ENCODE data around the gene GPATCH2. TPM values are rescaled to one million over a fixed set of nuclear protein-coding genes. Genes with fewer than 3 reads are reported as not detected.

Gene GPATCH2
- total RNA-seq, 2 experiments from 2014 or later, result 9.2 to 9.5 TPM

- Mint-ChIP-seq H3K4me1 (no peaks in the 10 kb centered on the region), H3K4me3 (no peak overlapping the region), H3K9me3 (no peaks in the 10 kb centered on the region), H3K27ac (no peak overlapping the region), H3K36me3 (ENCODE audit: low read depth) (no peaks in the 10 kb centered on the region), H3K27me3 (no peaks in the 10 kb centered on the region)
- ChIA-PET POLR2A (no interaction called here), CTCF (no interaction called here)
- no peak for DNase-seq
These were observed 66.1 kb downstream of the GPATCH2 start for GRCh38 chr1:217564833-217565232.

DNA sequence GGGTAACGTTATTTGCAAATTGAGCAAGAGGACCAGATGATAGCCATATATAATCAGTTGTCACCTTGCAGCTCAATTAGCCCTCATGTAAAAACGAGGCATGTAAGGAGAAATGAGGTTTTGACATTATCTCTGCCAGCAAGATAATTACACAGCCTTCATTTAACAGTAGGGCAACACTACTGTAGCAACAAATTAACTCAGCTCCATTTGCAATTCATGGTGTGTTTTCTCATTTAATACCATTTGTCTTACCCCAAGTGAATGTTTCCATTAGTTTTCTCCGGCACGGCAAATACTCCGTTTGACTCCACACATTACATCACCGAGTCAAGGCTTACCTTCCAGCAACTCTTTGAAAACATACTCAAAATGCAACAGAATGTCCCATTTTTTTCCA lies 66.7 kb downstream of the GPATCH2 start:
- H3K27ac Mint-ChIP-seq, result no peak overlapping the region
- H3K27me3 Mint-ChIP-seq, result no peaks in the 10 kb centered on the region
- CTCF ChIA-PET, result no interaction called here

GRCh38 chr1:217563179-217563578 lies 67.7 kb downstream of the GPATCH2 start:
- POLR2A ChIA-PET, result no interaction called here
- Mint-ChIP-seq H3K36me3 (ENCODE audit: low read depth) (no peaks in the 10 kb centered on the region), H3K27me3 (no peaks in the 10 kb centered on the region)

More for the DNA sequence above, 66.7 kb downstream of the GPATCH2 start:
- no peak overlapping the region for H3K4me3 Mint-ChIP-seq
- no peak for DNase-seq
- H3K4me1 Mint-ChIP-seq, result no peaks in the 10 kb centered on the region
- no peaks in the 10 kb centered on the region for H3K36me3 Mint-ChIP-seq (ENCODE audit: low read depth)
- no peaks in the 10 kb centered on the region for H3K9me3 Mint-ChIP-seq
- POLR2A ChIA-PET, result no interaction called here

DNA sequence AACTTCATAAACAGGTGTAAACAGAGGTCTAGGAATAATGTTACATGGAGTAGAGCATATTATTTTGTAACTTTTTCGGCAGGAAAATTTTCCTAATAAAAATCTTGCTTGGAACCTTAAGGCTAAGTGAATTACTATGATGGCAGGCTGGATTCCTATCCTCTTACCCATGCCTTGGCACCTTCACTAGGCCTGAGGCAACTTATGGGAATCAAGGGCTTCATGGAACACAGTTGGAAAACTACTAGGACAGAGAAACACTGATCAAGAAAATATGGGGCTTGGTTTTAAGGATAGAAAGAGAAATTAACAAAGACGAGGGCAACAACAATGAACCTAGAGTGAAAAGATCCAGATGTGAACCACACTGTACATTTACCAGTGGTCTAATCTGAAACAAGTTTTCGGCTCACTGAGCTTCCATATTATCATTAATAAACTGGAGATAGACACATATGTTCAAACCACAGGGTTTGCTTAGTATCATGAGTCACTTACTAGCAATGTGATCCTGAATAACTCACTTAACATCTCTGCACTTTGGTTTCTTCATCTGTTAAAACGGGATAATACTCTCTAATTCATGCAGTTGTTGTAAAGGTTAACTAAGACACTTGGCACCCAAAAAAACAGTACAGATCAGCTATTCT lies 68.5 kb downstream of the GPATCH2 start:
- no peaks in the 10 kb centered on the region for H3K9me3 Mint-ChIP-seq
- no peaks in the 10 kb centered on the region for H3K36me3 Mint-ChIP-seq (ENCODE audit: low read depth)
- no peak overlapping the region for H3K4me3 Mint-ChIP-seq
- POLR2A ChIA-PET, result no interaction called here
- no peak overlapping the region for H3K27ac Mint-ChIP-seq
- no peaks in the 10 kb centered on the region for H3K27me3 Mint-ChIP-seq
- CTCF ChIA-PET, result no interaction called here
- no peaks in the 10 kb centered on the region for H3K4me1 Mint-ChIP-seq
- no peak for DNase-seq

More at GRCh38 chr1:217563179-217563578, 67.7 kb downstream of the GPATCH2 start:
- CTCF ChIA-PET, result no interaction called here
- no peak for DNase-seq
- no peak overlapping the region for H3K4me3 Mint-ChIP-seq
- no peaks in the 10 kb centered on the region for H3K9me3 Mint-ChIP-seq
- no peak overlapping the region for H3K27ac Mint-ChIP-seq
- no peaks in the 10 kb centered on the region for H3K4me1 Mint-ChIP-seq

DNA sequence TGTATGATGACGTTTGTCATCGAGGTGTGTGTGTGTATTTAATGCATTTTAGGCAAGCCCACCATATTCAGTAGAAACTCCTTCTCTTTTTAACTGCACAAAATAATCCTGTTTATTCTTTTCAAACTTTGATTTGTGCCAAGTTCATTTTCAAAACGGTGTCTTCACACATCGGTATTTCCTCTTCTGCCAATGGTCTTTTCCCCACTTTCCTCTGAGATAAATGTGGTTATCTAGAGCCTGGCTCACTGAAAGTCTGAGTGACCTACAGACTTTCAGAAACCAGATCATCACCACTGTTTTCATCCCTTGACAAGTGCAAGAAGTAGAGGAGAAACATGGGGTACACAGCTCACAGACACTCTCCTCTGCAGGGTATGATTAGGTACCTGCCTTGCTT lies 69.4 kb downstream of the GPATCH2 start:
- Mint-ChIP-seq H3K36me3 (ENCODE audit: low read depth) (no peaks in the 10 kb centered on the region), H3K4me1 (no peaks in the 10 kb centered on the region), H3K4me3 (no peak overlapping the region), H3K27me3 (no peaks in the 10 kb centered on the region), H3K27ac (no peak overlapping the region), H3K9me3 (no peaks in the 10 kb centered on the region)
- POLR2A ChIA-PET, result no interaction called here
- CTCF ChIA-PET, result no interaction called here
- DNase-seq, result no peak

DNA sequence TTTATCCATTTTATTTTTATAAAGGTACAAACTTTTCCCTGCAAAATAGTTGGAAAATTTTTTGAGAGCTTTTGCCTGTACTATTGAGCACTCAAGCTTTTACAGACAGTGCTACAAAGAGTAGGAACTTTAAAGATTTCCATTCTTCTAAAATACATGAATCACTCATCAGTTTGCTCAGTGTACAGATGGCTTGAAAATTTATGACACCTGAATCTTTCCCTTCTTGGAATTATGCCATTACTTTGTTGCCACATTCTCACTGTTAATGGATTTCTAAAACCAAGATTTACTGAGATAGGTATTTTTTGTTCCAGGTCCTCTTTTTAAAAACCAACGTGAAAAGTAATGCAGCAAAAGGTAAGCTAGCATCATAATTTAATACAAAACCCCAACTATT lies 76.0 kb downstream of the GPATCH2 start:
- POLR2A ChIA-PET, result no interaction called here
- H3K4me1 Mint-ChIP-seq, result no peaks in the 10 kb centered on the region

DNA sequence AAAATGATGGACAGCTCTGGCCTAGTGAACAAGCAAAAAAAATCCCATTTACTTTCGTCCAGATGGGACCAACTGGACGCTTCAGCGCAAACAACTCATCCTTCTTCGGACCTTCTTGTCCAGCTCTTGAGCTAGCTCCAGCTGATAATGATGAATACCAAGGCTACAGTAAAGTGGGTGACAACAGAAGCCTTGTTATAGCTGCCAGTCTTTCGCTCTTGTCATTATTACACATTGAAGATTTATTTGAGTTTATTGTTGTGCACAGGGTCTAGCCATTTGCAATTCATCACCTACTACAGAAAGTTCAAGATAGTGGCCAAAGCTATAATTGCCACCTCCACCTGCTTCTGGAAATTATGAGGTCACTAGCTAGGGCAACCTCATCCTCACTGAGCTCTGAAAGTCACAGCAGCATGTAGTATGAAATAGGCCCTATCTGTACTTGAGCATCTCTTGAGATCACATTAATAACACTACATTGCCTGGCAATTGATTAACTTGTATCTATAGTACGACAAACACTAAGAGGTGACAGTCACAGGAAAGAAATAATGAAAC lies 76.9 kb downstream of the GPATCH2 start:
- H3K4me1 Mint-ChIP-seq, result no peaks in the 10 kb centered on the region
- CTCF ChIA-PET, result interaction anchor here (0.6 kb wide), 1 partner anchor 265 kb away, joined by 3 read pairs; no protein-coding TSS in a partner anchor
- no peak for DNase-seq
- H3K27me3 Mint-ChIP-seq, result no peaks in the 10 kb centered on the region
- H3K4me3 Mint-ChIP-seq, result no peak overlapping the region
- H3K9me3 Mint-ChIP-seq, result peaks cover 2% of the 10 kb centered on the region
- H3K27ac Mint-ChIP-seq, result no peak overlapping the region
- POLR2A ChIA-PET, result no interaction called here
- H3K36me3 Mint-ChIP-seq (ENCODE audit: low read depth), result no peaks in the 10 kb centered on the region

More for the DNA sequence above, 76.0 kb downstream of the GPATCH2 start:
- DNase-seq, result no peak
- Mint-ChIP-seq H3K27me3 (no peaks in the 10 kb centered on the region), H3K36me3 (ENCODE audit: low read depth) (no peaks in the 10 kb centered on the region), H3K4me3 (no peak overlapping the region), H3K9me3 (no peaks in the 10 kb centered on the region), H3K27ac (no peak overlapping the region)
- CTCF ChIA-PET, result interaction anchor here (0.5 kb wide), 1 partner anchor 382 kb away, joined by 3 read pairs; no protein-coding TSS in a partner anchor

GRCh38 chr1:217552339-217552951 lies 78.4 kb downstream of the GPATCH2 start:
- Mint-ChIP-seq H3K4me1 (no peaks in the 10 kb centered on the region), H3K27ac (no peak overlapping the region), H3K4me3 (no peak overlapping the region), H3K9me3 (peaks cover 11% of the 10 kb centered on the region), H3K36me3 (ENCODE audit: low read depth) (peaks cover 5% of the 10 kb centered on the region), H3K27me3 (no peaks in the 10 kb centered on the region)
- ChIA-PET CTCF (no interaction called here), POLR2A (no interaction called here)
- no peak for DNase-seq

GRCh38 chr1:217542837-217543236 lies 88.1 kb downstream of the GPATCH2 start:
- no peak for DNase-seq
- H3K27me3 Mint-ChIP-seq, result no peaks in the 10 kb centered on the region
- no peak overlapping the region for H3K4me3 Mint-ChIP-seq
- H3K4me1 Mint-ChIP-seq, result no peaks in the 10 kb centered on the region
- H3K36me3 Mint-ChIP-seq (ENCODE audit: low read depth), result peaks cover under 1% of the 10 kb centered on the region
- CTCF ChIA-PET, result interaction anchor here (0.6 kb wide), 1 partner anchor 10 kb away, joined by 4 read pairs; no protein-coding TSS in a partner anchor
- POLR2A ChIA-PET, result no interaction called here
- H3K9me3 Mint-ChIP-seq, result peaks cover 7% of the 10 kb centered on the region
- no peak overlapping the region for H3K27ac Mint-ChIP-seq

DNA sequence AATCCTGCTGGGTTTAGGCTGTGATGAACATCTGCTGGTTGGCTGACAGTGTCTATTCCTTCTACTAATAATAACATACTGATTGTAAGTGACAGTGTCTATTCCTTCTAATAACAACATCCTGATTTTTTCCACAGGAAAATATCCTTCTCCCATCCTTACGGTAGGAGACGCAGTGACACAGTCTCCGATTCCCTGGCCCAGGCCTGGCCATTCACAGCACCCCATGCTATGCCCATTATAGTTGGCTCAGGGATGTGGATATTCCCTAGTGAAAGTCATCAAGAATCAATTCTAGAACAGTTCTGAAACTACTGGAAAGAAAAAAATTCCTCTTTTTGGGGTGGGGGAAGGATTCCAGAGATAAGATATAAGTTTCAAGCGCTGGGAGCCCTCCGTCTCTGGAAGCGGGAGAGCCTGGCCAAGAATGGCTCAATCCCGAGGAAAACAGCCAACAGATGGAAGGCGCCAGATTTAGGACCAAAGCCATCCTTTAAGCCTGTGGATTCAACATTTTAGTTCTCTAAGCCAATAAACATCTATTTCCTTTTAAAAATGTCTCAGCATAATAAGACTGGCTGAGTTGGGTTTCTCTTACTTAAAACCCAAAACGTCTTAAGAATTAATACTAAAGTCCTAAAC lies 88.6 kb downstream of the GPATCH2 start:
- CTCF ChIA-PET, result no interaction called here
- no peaks in the 10 kb centered on the region for H3K27me3 Mint-ChIP-seq
- no peak overlapping the region for H3K27ac Mint-ChIP-seq
- H3K9me3 Mint-ChIP-seq, result peaks cover 3% of the 10 kb centered on the region
- no peaks in the 10 kb centered on the region for H3K4me1 Mint-ChIP-seq
- no peak overlapping the region for H3K4me3 Mint-ChIP-seq
- H3K36me3 Mint-ChIP-seq (ENCODE audit: low read depth), result no peaks in the 10 kb centered on the region
- DNase-seq, result no peak
- POLR2A ChIA-PET, result no interaction called here

DNA sequence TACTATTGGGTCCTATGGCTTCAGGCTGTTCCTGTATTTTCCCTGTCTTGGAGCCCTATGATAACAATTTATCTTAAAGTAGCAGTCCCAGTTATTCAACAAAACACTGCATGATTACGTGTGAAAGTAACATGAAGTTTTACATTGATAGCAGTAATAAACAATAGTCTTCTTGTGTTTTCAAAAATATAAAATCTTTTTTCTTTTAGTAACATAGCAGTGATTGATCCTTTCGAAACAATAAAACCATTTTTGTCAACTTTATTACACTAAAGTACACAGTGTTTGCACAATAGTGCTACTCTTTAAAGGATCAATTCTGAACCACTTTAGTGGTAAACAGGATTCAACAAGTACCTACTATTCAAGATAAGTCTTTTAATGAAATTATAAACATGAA lies 90.6 kb downstream of the GPATCH2 start:
- Mint-ChIP-seq H3K9me3 (no peaks in the 10 kb centered on the region), H3K36me3 (ENCODE audit: low read depth) (no peaks in the 10 kb centered on the region), H3K27ac (no peak overlapping the region), H3K4me1 (no peaks in the 10 kb centered on the region), H3K27me3 (no peaks in the 10 kb centered on the region), H3K4me3 (no peak overlapping the region)
- CTCF ChIA-PET, result no interaction called here
- POLR2A ChIA-PET, result no interaction called here
- DNase-seq, result no peak

DNA sequence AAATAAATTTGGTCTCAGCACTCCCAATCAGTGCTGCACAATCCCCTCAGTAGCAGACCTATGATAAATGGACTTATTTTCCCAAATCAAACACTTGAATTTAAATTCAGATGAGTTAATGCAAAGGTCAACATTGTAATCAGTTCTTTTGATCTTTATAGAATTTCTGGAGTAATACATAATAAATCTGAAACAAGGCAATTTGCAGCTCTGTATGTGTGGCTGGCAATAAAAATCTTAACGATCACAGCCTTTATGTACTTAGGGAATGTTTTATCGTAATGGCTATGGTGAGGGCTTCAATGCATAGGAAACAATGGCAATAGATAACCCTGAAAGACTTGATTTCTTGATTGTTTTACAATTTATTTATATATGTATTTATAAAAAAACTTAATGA lies 91.4 kb downstream of the GPATCH2 start:
- no peaks in the 10 kb centered on the region for H3K9me3 Mint-ChIP-seq
- no peak overlapping the region for H3K4me3 Mint-ChIP-seq
- DNase-seq, result no peak
- H3K27ac Mint-ChIP-seq, result no peak overlapping the region
- POLR2A ChIA-PET, result no interaction called here
- H3K36me3 Mint-ChIP-seq (ENCODE audit: low read depth), result no peaks in the 10 kb centered on the region
- no peaks in the 10 kb centered on the region for H3K4me1 Mint-ChIP-seq
- CTCF ChIA-PET, result no interaction called here
- no peaks in the 10 kb centered on the region for H3K27me3 Mint-ChIP-seq

GRCh38 chr1:217535601-217536377 lies 95.1 kb downstream of the GPATCH2 start:
- no peak for DNase-seq
- Mint-ChIP-seq H3K27ac (no peak overlapping the region), H3K4me3 (no peak overlapping the region), H3K9me3 (no peaks in the 10 kb centered on the region), H3K36me3 (ENCODE audit: low read depth) (no peaks in the 10 kb centered on the region), H3K27me3 (no peaks in the 10 kb centered on the region), H3K4me1 (no peaks in the 10 kb centered on the region)
- CTCF ChIA-PET, result no interaction called here
- POLR2A ChIA-PET, result no interaction called here

Data from activated CD4-positive, alpha-beta T cell treated with anti-CD3 and anti-CD28 coated beads, Interleukin-2, amount 10 ng/mL, durations not matched to agents 7 days and 5 days (primary cell).